22Rv1 (cell line): ENCODE data around the gene PITPNB.

Experiments used
- ZFX ChIP-seq: fragments of 450-650 bp; IDR thresholded peaks from 2 replicates; pipeline ENCODE4 v1.6.1; 2017; ENCODE audit warnings: antibody characterized with exemption, borderline replicate concordance
- TF ChIP-seq, protein P1 (sequence below): fragments of 450-650 bp; IDR thresholded peaks from 2 replicates; pipeline ENCODE4 v1.5.1; 2017; ENCODE audit warnings: mild to moderate bottlenecking

DNA sequence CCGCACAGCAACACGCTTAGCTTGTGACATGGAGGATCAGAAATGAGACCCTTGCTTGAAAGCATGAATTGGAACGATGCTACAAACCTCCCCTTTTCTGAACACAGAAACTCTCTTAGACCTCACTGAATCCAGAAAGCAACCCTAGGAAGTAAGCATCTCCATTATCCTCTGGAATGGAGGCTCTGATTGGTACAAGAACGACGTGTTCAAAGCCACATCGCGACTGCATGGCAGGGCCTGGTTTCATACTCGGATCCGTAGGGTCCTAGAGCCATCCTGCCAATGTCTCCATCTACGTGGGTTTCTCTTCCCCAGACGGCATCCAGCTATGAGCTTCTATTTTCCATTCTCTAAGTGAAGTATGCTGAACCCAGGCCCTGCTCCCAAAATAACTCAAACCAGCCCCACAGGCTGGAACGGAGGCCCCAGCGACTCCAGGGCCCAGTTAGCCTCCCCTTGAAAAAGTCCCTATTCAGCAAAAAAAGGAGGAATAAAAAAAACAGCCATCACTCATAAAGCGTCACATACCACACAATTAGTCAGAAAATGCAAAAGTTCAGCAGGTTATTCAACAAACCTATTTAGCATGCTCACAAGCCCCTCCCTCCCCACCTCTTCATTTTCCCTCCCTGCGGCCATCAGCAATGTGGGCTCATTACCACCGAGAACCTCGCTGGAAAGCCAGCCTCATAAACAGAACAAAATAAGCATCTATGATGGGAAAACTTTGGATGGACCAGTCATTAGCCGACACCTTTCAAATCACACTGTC, 110.4 kb downstream of the PITPNB start:
- TF ChIP-seq, protein P1, sequence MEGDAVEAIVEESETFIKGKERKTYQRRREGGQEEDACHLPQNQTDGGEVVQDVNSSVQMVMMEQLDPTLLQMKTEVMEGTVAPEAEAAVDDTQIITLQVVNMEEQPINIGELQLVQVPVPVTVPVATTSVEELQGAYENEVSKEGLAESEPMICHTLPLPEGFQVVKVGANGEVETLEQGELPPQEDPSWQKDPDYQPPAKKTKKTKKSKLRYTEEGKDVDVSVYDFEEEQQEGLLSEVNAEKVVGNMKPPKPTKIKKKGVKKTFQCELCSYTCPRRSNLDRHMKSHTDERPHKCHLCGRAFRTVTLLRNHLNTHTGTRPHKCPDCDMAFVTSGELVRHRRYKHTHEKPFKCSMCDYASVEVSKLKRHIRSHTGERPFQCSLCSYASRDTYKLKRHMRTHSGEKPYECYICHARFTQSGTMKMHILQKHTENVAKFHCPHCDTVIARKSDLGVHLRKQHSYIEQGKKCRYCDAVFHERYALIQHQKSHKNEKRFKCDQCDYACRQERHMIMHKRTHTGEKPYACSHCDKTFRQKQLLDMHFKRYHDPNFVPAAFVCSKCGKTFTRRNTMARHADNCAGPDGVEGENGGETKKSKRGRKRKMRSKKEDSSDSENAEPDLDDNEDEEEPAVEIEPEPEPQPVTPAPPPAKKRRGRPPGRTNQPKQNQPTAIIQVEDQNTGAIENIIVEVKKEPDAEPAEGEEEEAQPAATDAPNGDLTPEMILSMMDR: no peak
- TF ChIP-seq ZFX: no peak
